ENCODE data around the gene MGA. TPM values are rescaled to one million over a fixed set of nuclear protein-coding genes. Genes with fewer than 3 reads are reported as not detected.

Gene MGA
- total RNA-seq (2014; rRNA removed; shearing (Covaris generic)) = 14.1 and 19.4 TPM in 2 replicates

- no peak for DNase-seq (ENCODE audit: low spot score)
Measured at GRCh38 chr15:41660235-41661077, at the start of gene MGA. Gene MGA, plus strand, starts transcription at chr15:41660405.

GRCh38 chr15:41620536-41621199, 39.5 kb upstream of the MGA start:
- no peak for DNase-seq (ENCODE audit: low spot score)

GRCh38 chr15:41621200-41622193, 38.7 kb upstream of the MGA start:
- DNase-seq (ENCODE audit: low spot score) = peak; percentile 92

- DNase-seq (ENCODE audit: low spot score) = no peak
Measured at GRCh38 chr15:41622901-41623300, 37.3 kb upstream of the MGA start.

- DNase-seq (ENCODE audit: low spot score) = no peak
Measured at GRCh38 chr15:41627203-41627602, 33.0 kb upstream of the MGA start.

- no peak for DNase-seq (ENCODE audit: low spot score)
Measured at GRCh38 chr15:41629463-41629862, 30.7 kb upstream of the MGA start.

GRCh38 chr15:41629883-41630282, 30.3 kb upstream of the MGA start:
- no peak for DNase-seq (ENCODE audit: low spot score)

GRCh38 chr15:41630616-41631217, 29.5 kb upstream of the MGA start:
- no peak for DNase-seq (ENCODE audit: low spot score)

GRCh38 chr15:41631880-41632470, 28.2 kb upstream of the MGA start:
- no peak for DNase-seq (ENCODE audit: low spot score)

- DNase-seq (ENCODE audit: low spot score) = no peak
Measured at GRCh38 chr15:41633609-41634008, 26.6 kb upstream of the MGA start.

- no peak for DNase-seq (ENCODE audit: low spot score)
Measured at GRCh38 chr15:41634072-41634626, 26.1 kb upstream of the MGA start.

GRCh38 chr15:41637086-41637485, 23.1 kb upstream of the MGA start:
- no peak for DNase-seq (ENCODE audit: low spot score)

GRCh38 chr15:41640985-41641384, 19.2 kb upstream of the MGA start:
- no peak for DNase-seq (ENCODE audit: low spot score)

GRCh38 chr15:41647262-41647661, 12.9 kb upstream of the MGA start:
- DNase-seq (ENCODE audit: low spot score) = no peak

GRCh38 chr15:41648097-41648496, 12.1 kb upstream of the MGA start:
- DNase-seq (ENCODE audit: low spot score) = no peak

GRCh38 chr15:41648770-41649169, 11.4 kb upstream of the MGA start:
- DNase-seq (ENCODE audit: low spot score) = no peak

- no peak for DNase-seq (ENCODE audit: low spot score)
Measured at GRCh38 chr15:41650806-41651205, 9.4 kb upstream of the MGA start.

- DNase-seq (ENCODE audit: low spot score) = no peak
Measured at GRCh38 chr15:41651373-41651772, 8.8 kb upstream of the MGA start.

- DNase-seq (ENCODE audit: low spot score) = no peak
Measured at GRCh38 chr15:41653760-41654159, 6.4 kb upstream of the MGA start.

- DNase-seq (ENCODE audit: low spot score) = no peak
Measured at GRCh38 chr15:41655716-41656115, 4.5 kb upstream of the MGA start.

GRCh38 chr15:41656188-41656587, 4.0 kb upstream of the MGA start:
- no peak for DNase-seq (ENCODE audit: low spot score)

Measured in H4 (cell line).